HG02610 (cell line): Measurements from ENCODE around the gene DTYMK.
"Not testable (repeated sequence)": the region's sequence is repeated elsewhere in the genome, so short reads cannot be mapped to it uniquely, and the experiment has no call there.

Experiments
- ATAC-seq: cut with Tn5 transposase; IDR thresholded peaks from one replicate; pipeline ENCODE4 v1.9.1; 2021; ENCODE audit warnings: mild to moderate bottlenecking, moderate library complexity; ENCODE audit not compliant: unreplicated experiment

DTYMK gene

DNA sequence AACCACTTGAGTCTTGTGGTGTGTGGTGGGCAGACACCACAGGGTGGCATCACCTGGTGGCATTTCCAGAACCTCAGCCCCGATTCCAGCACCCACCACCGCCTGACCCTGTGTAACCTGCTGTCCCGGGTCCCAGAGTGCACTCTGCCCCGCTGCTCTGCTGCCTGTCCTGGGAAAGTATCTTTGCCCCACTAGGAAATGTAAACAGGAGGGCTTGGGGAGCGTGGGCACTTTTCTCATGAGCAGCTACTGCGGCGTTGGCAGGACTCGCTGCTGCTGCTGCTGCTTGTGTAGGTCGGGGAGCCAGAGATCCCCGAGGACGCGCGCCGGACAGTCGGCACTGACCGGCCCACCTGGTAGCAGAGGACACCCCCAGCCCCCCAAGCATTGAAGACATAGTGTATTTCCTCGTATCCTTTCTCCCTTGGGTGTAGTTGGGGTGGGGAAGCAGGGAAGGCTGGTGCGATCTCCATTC, 13.4 kb downstream of the DTYMK start:
- no peak for ATAC-seq

DNA sequence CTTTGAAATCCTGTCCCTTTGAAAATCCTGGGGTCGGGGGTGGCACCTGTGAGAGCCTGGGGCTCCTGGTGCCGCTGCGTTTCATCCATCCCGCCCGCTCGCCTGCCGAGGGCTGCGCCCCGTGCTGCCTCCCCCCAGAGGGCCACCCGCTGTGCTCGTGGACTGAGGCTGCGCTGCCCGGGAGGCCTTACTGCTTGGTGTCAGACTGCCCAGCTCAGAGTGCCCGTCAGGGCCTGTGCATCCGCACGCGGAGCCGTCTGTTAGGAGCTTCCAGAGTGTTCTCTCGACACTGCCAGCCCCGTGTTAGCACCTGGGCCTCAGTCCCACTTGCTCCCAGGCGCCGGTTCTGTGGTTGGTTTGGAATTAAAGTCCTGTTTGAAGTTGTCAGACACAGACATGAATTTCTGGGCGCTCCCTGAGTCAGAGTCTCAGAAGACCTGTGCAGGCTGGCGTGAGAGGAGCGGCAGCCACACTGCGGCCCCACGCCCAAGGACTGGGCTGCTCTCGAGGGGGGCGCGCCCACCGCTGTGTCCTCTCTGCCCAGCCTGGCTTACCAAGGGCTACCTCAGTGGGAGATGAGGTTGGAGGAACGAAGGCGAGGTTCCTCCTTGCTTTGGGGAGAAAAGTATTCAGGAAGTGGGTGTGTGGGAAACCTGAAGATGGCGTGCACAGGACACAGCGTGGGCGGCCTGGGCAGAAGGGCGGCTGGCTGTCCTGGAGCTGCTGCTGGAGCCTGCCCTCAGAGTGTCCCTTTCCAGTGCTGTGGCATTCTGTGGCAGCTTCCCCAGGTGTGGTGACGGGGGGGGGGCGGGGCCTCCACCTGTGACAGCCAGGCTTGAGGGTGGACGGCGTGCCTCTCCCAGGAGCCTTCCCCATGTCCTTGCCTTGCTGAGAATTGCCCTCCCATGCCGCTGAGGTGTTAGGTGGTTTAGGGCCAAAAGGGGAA, 14.1 kb downstream of the DTYMK start:
- ATAC-seq = no peak

DNA sequence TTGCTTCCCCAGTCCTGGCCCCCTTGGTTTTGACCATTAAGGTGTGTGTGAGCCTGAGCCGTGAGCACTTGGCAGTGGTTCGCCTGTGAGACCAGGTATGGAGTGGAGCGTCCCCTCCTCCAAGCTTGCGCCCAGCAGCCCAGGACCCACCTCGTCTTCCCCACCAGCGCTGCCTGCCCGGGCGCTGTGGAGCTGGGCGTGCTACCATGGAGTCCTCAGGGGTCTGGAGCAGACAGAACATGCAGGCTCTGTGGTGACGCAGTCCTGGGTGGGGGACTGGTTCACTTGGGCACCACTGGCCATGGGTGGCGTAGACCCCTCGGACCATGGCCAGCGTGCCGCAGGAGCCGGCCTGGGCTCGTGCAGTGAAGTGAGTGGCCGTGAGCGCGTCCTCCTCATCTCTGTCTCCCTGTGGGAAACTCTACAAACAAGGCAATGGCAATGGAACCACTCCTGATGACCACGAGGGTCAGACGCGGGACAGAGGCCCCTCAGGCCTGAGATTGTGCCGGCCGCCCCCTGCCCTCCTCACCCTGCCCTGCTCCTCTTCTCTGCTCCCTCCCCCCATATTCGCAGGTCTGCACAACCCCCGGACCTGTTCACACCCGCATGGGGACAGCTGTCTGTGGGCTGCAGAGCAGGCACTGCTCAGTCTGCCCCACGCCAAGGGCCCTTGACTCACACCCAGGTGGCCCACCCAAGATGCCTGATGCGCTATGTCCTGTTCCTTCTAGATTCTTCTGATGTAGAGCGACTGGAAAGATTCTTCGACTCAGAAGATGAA, 15.0 kb downstream of the DTYMK start:
- ATAC-seq = no peak

DNA sequence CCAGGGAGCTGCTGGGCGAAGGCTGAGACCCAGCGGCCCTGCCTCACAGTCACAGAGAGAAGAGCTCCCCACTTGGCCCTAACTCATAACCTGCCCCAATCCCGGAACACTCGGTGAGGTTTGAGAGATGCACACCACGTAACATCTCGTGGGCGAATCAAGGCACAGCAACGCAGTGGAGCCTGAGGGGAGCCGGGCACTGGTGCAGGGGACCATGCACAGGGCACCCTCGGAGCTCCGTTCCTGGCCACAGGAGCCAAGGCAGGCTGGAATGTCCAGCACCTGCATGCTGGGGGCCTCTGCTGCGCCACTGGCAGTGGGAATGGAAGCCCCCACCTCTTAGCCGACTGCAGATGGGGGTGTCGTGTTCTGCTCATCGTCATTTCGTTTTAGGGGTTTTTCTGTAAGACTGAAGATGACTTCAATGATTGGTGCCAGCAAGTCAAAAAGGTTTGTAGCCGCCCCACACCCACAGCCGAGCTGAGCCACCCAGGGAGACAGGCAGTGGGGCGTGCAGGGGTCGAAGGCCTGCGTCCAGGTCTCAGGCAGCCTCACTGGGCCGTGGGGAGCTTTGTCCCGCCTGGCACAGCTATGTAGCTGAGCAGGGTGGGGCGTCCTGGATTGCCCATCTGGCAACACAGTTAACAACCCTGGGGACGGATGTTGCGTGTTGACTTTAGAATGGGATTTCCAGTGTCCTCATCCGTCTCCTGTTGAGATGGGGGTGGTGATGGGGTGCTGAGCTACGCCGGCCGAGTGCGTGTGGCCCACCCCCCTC, 16.1 kb downstream of the DTYMK start:
- no peak for ATAC-seq

DNA sequence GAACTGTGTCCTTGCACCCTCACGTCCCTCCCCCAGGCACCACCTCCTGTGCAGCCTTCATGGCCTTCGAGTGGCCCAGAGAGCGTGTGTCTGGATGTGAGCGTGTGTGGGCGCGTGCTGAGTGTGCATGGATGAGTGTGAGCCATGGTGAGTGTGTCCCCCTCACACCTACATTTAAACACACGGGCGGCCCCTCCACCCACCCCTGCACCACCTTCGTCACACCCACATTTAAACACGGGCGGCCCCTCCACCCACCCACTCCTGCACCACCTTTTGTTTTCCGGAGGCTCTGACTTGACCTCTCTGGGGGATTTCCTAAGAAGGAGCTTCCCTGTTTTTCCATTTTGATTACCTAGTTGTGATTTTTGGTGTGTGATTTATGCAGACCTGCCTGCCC, 17.8 kb downstream of the DTYMK start:
- no peak for ATAC-seq

DNA sequence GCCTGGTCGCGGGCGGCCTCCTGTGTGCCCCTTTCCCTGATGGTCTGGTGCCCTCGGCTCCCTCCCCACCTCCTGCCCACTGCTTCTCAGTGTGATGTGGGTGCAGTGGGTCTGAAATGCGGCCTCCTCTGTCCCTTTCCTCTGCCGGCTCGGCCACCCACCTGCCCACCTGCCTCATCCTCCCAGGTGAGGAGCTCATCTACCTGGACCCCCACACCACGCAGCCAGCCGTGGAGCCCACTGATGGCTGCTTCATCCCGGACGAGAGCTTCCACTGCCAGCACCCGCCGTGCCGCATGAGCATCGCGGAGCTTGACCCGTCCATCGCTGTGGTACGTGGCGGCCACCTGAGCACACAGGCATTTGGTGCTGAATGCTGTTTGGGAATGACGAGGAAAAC, 18.3 kb downstream of the DTYMK start:
- no peak for ATAC-seq

DNA sequence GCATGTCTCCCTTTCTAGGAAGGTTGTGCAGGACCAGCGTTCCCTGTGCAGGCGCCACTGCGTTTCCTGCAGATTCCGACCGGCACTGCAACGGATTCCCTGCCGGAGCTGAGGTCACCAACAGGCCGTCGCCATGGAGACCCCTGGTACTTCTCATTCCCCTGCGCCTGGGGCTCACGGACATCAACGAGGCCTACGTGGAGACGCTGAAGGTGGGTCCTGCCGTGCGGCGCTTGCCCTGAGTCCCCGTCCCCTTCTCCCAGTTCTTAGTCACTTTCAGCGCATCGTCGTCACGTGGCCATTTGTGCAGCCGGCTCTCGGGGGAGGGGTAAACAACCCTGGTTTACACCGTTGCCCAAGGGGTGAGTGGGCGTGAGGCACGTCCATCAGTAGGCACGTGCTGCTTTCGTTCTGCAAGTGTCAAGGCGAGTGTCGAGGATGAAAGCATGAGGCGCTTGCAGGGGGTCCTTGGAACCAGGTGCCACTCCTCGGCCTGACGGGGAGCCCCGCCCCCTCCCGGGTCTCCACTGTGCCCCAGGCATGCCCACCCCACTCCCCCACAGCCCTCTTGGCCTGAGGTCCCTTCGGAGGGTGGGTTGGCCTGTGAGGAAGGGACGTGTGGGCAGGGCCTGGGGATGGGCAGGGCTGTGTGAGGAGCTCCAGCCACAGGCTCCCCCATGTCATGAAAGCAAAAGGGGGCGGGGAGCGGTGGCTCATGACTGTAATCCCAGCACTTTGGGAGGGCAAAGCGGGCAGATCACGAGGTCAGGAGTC, 19.8 kb downstream of the DTYMK start:
- ATAC-seq = no peak

DNA sequence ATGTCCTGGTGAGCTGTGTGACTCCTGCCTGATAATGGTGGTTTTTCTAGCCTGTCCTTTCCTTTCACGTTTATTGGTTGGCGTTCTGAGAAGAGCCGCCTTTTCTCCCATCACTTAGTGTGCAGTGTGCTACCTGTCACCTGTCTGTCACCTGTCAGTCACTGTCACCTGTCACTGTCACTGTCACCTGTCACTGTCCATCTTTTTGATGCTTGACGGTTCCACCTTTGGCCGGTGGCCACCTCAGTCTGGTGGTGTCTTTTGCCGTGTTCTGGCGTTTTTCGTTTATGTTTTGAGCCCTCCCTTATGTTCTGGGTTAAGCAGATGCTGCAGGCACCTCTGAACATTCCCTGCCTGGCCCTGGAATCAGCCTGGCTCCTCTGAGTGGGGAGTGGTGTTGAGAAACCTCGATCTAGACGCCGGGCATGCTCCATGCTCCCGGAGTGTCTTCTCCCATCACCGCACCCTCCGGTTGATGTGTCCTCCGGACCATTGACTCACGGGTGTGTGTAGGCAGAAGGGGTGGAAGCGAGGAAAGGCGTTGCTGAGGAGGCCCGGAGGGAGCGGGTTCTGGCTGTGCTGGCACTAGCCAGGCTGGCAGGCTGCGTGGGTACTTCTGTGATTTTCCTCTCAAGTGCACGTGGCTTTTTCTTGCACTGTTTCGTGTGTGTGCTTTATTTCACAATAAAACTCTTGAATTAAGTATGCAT, 20.7 kb downstream of the DTYMK start:
- no peak for ATAC-seq

DNA sequence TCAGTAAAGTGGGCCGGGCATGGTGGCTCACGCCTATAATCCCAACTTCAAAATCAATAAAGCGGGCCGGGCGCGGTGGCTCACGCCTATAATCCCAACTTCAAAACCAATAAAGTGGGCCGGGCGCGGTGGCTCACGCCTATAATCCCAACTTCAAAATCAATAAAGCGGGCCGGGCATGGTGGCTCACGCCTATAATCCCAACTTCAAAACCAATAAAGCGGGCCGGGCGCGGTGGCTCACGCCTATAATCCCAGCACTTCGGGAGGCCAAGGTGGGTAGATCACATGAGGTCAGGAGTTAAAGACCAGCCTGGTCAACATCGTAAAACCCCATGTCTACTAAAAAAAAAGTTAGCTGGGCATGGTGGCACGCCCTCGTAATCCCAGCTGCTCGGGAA, 23.9 kb downstream of the DTYMK start:
- not testable (repeated sequence) for ATAC-seq

DNA sequence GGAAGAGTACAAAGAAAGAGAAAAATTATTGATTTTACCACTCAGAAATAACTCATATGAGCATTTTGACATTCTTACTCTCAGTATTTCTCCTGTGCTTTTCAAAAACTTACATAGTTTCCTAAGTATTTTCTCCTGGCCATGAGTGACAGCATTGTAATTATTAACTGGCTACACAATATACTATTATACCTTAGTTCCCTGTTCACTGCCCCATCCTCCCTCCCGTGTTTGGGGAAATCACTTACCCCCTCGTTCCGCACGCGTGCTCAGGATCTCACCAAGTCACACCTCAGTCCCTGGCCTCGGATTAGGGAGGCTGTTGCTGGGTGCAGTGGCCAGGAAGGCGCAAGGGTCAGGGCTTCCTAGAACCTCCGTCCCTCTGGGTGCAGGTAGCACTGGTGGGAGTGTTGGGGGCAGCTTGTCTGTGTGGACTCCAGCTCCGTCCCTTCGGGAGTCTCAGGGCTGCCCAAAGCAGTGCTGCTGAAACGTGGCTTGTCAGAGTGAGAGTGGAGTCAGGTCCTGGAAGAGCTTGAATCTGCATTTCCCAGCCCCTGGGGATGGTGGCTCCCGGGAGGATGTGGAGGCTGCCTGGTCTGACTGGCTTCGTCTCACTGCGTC, 25.9 kb downstream of the DTYMK start:
- ATAC-seq = no peak

DNA sequence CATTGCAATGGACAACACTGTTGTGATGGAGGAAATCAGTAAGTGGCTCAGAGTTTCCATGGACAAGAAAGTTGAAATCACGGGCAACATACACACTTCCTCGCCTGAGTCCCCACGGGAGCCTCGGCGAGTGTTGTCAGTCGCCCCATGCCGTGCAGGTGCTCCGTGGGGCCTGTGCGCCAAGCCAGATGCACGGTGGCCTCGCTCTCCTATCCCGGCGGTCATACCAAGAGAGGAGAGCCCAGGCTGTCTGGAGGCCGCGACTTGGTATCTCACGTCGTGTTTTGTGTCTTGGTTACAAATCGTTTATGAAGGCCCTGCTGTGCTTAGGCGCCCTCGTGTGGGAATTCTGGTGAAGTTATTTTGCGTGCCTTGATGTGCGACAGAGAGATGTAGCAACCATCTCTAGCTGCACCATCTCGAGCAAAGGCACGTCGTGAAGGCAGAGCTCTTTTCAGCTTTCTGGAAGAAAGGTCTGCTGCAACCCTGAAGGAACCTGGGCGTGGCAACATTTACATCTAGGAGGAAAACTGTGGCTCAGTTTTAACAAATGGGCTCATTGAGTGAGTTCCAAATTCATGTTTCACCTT, 27.4 kb downstream of the DTYMK start:
- no peak for ATAC-seq

DNA sequence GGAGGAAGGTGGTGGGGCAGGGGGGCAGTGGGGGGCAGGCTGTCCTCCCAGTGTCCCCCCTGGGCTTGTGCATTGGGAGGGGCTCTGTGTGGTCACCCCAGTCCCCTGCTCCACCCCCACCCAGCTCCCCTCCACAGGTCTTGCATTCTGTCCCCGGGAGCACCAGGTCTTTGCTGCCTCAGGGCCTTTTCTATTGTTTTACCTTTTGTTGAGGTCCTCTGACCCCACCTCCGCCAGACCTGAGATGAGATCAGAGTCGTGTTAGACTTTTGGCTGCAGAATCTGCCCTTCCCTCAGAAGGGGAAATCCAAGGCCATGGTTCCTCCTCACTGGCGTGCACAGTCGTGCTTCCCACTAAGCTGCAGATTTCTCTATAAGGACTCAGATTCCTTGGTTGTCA, 28.3 kb downstream of the DTYMK start:
- no peak for ATAC-seq

DNA sequence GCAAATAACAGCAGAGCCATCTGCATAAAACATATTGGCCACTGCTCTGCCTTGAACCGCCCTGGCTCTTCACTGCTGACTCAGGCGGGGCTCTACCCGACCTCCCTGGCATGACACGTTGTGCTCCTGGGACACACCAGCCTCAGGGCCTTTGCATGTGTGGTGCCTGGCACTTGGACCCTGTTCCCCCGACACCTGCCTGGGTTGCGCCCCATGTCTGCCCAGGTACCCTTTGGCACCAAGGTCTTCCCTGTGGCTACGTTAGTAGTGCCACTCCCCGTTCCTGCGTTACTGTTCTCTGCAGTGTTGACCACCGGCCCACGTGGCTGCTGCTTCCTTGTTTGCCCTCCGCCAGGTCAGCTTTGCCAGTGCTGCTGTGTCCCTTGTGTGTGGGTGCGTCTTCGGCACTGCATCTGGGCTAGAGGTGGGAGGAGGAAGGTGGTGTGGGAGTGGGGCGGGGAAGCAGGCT, 28.8 kb downstream of the DTYMK start:
- ATAC-seq = no peak

DNA sequence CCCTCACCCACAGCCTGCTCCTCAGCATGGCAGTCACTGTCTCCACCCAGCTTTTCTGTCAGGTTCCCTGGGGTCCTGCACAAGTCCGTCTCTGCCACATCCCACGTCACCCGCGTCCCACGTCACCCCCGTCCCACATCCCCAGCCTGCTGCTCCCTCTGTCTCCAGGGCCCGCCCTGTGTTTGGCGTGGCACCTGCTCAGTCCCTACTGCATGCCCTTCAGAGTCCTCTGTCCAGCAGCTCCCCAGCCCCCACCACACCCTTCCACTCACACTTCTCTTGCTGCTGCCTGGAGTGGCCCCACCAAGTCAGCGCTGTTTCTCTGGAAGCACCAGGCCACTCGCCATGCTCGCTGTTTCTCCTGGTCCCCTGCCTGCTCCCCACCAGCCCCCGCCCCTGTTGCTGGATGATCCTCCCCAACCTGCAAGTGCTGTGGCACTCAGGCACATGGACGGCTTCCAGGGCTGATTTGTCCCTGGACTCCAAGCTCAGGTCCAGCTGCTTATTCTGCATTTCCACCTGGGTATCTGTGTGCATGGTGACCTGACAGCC, 30.3 kb downstream of the DTYMK start:
- ATAC-seq = no peak

DNA sequence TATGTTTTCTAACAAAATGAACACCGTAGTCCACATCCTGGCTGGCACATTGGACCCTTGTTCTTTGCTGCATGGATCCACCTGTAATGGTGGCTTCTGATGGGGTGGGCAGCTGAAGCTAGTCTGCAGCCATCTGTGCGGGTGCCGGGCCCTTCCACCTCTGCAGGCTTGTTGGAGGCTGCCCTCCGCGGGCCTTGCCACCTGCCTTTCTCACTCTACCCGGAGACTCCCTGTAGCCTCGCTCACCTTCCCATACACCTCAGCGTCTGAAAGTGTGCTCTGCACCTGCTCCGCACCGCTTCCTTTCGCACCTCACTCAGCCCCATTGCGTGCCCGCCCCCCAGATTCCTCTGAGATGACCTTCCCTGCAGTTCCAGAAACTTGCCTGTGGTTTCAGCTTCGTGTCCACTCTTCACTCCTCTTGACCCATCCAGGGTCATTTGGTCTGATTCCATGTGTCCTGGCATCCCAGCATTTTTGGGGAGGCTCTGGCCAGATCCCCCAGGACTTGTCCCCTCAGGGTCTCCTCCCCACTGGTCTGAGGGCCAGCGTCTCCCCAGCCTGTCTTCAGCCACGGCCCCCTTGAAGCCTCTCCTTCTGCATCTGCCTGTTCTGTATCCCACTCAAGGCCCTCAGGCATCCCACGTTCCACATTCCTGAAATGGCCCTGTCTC, 31.0 kb downstream of the DTYMK start:
- no peak for ATAC-seq

DNA sequence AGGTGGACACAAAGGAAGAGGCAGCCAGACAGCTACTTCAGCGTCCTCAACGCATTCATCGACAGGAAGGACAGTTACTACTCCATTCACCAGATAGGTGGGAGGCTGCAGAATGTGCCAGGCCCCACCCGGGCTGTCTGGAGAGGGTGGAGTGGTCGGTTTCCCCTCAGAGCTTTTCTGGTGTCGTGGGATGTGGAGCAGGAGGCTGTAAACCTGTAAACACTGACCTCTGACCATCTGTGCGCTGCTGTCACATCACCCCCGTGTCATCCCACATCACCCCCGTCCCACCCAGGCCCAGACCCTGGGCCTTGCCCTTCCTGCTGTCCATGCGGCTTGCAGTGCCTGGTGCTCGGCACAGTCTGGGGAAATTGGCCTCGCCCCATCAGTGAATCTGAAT, 32.1 kb downstream of the DTYMK start:
- ATAC-seq = no peak

DNA sequence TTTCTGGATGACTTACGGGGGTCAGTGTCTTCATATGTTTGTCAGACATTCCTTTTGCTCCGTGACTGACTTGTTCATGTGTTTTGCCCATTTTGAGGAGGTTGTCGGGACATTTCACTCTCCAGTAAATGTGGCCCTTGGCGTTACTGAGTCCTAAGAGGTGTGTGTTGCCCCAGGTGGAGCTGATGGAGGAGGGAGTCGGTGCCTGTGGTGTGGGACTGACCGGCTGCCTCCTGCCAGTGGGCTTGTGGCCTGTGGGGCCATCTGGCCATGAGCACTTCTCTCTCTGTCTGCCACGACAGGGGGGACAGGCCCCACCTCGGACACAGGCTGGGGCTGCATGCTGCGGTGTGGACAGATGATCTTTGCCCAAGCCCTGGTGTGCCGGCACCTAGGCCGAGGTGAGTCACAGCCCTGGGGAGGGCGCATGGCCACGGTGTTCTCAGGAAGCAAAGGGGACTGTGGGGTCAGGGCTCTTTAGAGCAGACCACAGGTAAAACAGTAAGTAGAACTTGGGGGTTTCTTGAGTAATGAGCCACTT, 33.3 kb downstream of the DTYMK start:
- ATAC-seq = no peak

DNA sequence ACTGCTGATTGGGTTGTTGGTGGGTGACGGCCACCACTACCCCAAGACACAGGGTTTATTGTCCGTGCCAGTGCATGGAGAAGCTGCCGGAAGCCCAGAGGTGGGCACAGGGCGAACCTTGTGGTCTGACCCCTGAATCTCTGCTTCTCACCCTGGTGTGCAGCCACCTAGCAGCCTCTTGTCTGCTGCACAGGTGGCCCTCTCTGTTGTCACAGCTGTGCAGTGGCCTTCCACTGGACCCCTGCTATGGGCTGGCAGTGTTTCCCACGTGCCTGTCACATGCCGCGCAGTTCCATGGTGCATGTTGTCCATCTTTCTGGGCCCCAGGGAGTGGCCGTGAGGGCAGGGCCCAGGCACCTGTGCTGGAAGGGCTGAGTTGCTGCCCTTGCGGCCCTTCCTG, 33.9 kb downstream of the DTYMK start:
- ATAC-seq = no peak
